ACC112 (cell line): ENCODE data around the gene PLAC8.
"Not testable (repeated sequence)": the region's sequence is repeated elsewhere in the genome, so short reads cannot be mapped to it uniquely, and the experiment has no call there.

ENCODE experiments used
- H2AFZ ChIP-seq: fragments of 200-600 bp; sonication (generic); one replicate; pipeline ENCODE4 v1.6.0; 2017; ENCODE audit warnings: antibody characterized with exemption, low read length; ENCODE audit not compliant: unreplicated experiment
- H3K27ac ChIP-seq: fragments of 200-600 bp; sonication (generic); 2 replicates; pipeline ENCODE4 v1.5.1; 2014; ENCODE audit warnings: low read depth, mild to moderate bottlenecking, antibody characterized with exemption, low read length, moderate library complexity
- H3K27me3 ChIP-seq: fragments of 200-600 bp; sonication (generic); 2 replicates; pipeline ENCODE4 v1.6.1; 2014; ENCODE audit warnings: mild to moderate bottlenecking, antibody characterized with exemption, low read length, moderate library complexity, mixed read lengths; ENCODE audit not compliant: insufficient read depth
- H3K36me3 ChIP-seq: fragments of 200-600 bp; sonication (generic); 2 replicates; pipeline ENCODE4 v1.6.1; 2016; ENCODE audit warnings: mild to moderate bottlenecking, antibody characterized with exemption, low read length, moderate library complexity, mixed read lengths; ENCODE audit not compliant: insufficient read depth
- H3K4me1 ChIP-seq: fragments of 200-600 bp; sonication (generic); one replicate; pipeline ENCODE4 v1.6.1; 2016; ENCODE audit warnings: low read length, mixed read lengths; ENCODE audit not compliant: insufficient read depth, unreplicated experiment, control insufficient read depth
- H3K4me3 ChIP-seq: fragments of 200-600 bp; sonication (generic); 2 replicates; pipeline ENCODE4 v1.5.1; 2014; ENCODE audit warnings: mild to moderate bottlenecking, low read depth, low read length
- H3K79me2 ChIP-seq: fragments of 200-600 bp; sonication (generic); one replicate; pipeline ENCODE4 v1.6.0; 2016; ENCODE audit warnings: low read length; ENCODE audit not compliant: control insufficient read depth, unreplicated experiment, insufficient read depth

The PLAC8 gene

DNA sequence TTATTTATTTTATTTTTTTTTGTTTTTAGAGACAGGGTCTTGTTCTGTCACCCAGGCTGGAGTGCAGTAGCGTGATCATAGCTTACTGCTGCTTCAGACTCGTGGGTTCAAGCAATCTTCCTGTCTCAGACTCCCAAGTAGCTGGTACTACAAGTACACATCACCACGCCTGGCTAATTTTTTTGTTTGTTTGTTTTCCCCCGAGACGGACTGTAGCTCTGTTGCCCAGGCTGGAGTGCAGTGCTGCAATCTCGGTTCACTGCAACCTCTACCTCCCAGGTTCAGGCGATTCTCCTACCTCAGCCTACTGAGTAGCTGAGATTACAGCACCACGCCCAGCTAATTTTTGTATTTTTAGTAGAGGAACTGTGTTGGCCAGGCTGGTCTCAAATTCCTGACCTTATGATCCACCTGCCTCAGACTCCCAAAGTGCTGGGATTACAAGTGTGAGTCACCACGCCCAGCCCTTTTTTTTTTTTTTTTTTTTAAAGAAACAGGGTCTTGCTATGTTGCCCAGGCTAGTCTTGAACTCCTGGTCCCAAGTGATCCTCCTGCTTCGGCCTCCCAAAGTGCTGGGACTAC lies 47.4 kb downstream of the PLAC8 start:
- H3K4me1 ChIP-seq: peaks cover 12% of the 10 kb centered on the region
- no peak overlapping the region for H2AFZ ChIP-seq
- peaks cover 4% of the 10 kb centered on the region; the same call in 1 of the 2 replicates for H3K36me3 ChIP-seq
- no peaks in the 10 kb centered on the region for H3K79me2 ChIP-seq
- H3K27ac ChIP-seq: no peak overlapping the region
- H3K27me3 ChIP-seq: no peaks in the 10 kb centered on the region
- no peak overlapping the region for H3K4me3 ChIP-seq

GRCh38 chr4:83065266-83065665 lies 49.3 kb downstream of the PLAC8 start:
- Histone ChIP-seq H3K79me2 (no peaks in the 10 kb centered on the region), H3K27me3 (no peaks in the 10 kb centered on the region), H2AFZ (no peak overlapping the region), H3K4me1 (peaks cover 3% of the 10 kb centered on the region), H3K4me3 (no peak overlapping the region), H3K27ac (no peak overlapping the region), H3K36me3 (peaks cover 8% of the 10 kb centered on the region; the same call in 1 of the 2 replicates)

DNA sequence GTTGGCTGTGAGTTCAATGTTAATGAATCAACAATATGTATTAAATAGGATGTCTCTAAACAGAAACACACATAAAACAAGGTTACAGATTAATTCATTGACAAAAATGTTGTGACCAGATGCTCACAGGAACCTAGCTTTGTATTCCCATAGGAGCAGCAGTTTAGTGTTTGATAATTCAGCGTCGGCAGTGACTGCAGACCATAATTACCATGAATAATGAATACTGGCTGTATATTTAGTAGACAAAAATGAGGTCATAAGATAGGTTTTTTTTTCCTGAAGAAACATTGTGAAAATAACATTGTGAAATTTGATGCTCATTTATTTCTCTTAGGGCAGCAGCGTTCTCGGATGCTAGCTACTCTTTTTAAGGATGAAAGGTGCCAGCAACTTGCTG lies 51.8 kb downstream of the PLAC8 start:
- H3K36me3 ChIP-seq: peaks cover 12% of the 10 kb centered on the region; the same call in 1 of the 2 replicates
- no peaks in the 10 kb centered on the region for H3K79me2 ChIP-seq
- no peak overlapping the region for H2AFZ ChIP-seq
- H3K4me3 ChIP-seq: no peak overlapping the region
- H3K4me1 ChIP-seq: peaks cover 3% of the 10 kb centered on the region
- H3K27ac ChIP-seq: no peak overlapping the region
- no peaks in the 10 kb centered on the region for H3K27me3 ChIP-seq

GRCh38 chr4:83054928-83055327 lies 59.6 kb downstream of the PLAC8 start:
- Histone ChIP-seq H3K4me1 (no peaks in the 10 kb centered on the region), H2AFZ (no peak overlapping the region), H3K79me2 (no peaks in the 10 kb centered on the region), H3K36me3 (peaks cover 4% of the 10 kb centered on the region; the same call in 1 of the 2 replicates), H3K4me3 (no peak overlapping the region), H3K27me3 (no peaks in the 10 kb centered on the region), H3K27ac (no peak overlapping the region)

DNA sequence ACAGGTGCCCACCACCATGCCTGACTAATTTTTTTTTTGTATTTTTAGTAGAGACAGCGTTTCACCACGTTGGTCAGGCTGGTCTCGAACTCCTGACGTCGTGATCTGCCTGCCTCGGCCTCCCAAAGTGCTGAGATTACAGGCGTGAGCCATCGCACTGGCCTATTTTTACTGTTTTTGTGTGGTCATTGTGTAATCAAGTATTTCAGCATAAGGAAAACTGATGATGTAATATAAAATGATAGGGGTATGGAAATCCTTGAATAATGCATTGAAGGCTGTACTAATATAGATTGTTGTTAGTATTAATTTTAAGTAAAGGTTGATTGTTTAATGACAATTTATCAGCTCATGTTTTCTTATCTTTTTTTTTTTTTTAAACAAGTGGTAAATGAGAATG lies 65.7 kb downstream of the PLAC8 start:
- not testable (repeated sequence) for H3K27ac ChIP-seq, H2AFZ ChIP-seq, H3K27me3 ChIP-seq, H3K36me3 ChIP-seq, H3K4me1 ChIP-seq, H3K4me3 ChIP-seq
- H3K79me2 ChIP-seq: peaks cover 13% of the 10 kb centered on the region

DNA sequence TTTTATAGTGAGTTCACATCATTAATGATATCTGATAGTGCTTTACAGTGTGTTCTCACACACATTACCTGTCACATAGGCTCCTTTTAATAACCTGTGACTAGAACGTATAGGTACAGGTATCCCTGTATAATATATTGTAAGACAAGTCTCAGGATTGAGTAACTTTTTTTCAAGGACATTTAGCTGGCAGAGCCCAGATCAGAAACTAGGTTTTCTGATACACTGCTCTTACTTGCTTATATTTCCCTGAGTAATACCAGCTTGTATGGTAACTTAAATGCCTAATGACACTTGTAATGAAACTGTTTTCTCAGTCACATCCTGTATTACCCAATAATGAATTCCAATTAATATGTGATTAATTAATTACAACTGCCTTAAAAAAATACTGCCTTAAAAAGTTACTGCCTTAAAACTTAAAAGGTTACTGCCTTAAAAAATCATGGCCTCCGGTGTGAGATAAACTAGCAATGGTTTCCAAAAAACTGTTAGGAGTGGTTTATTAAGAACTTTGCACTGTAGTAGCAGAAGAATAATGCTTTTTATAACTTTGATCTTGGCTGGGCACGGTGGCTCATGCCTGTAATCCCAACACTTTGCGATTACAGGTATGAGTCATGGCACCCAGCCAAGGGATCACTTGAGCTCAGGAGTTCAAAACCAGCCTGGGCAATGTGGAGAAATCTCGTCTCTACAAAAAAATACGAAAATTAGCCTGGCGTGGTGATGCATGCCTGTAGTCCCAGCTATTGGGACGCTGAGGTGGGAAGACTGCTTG lies 67.6 kb downstream of the PLAC8 start:
- Histone ChIP-seq H3K4me1 (no peaks in the 10 kb centered on the region), H3K79me2 (peaks cover 19% of the 10 kb centered on the region), H3K4me3 (no peak overlapping the region), H3K36me3 (no peaks in the 10 kb centered on the region), H2AFZ (no peak overlapping the region), H3K27ac (no peak overlapping the region), H3K27me3 (no peaks in the 10 kb centered on the region)

- no peak overlapping the region for H3K4me3 ChIP-seq
- peaks cover 42% of the 10 kb centered on the region for H3K79me2 ChIP-seq
- peak overlapping the region; percentile 43; the same call in 1 of the 2 replicates for H3K27ac ChIP-seq
- H3K27me3 ChIP-seq: no peaks in the 10 kb centered on the region
- no peaks in the 10 kb centered on the region for H3K36me3 ChIP-seq
- no peak overlapping the region for H2AFZ ChIP-seq
- no peaks in the 10 kb centered on the region for H3K4me1 ChIP-seq
Observed at GRCh38 chr4:83043801-83044407, 70.6 kb downstream of the PLAC8 start.

DNA sequence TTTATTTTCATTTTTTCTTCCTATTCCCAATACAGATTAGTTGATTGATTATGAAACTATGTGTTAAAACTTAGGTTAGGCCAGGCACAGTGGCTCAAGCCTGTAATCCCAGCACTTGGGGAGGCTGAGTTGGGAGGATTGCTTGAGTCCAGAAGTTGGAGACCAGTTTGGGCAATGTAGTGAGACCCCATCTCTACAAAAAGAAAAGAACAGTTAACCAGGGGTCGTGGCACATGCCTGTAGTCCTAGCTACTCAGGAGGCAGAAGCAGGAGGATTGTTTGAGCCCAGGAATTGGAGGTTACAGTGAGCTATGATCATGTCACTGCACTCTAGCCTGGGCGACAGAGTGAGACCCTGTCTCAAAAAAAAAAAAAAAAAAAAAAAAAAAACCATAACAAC lies 71.4 kb downstream of the PLAC8 start:
- H3K79me2 ChIP-seq: peaks cover 49% of the 10 kb centered on the region
- H3K4me1 ChIP-seq: not testable (repeated sequence)

DNA sequence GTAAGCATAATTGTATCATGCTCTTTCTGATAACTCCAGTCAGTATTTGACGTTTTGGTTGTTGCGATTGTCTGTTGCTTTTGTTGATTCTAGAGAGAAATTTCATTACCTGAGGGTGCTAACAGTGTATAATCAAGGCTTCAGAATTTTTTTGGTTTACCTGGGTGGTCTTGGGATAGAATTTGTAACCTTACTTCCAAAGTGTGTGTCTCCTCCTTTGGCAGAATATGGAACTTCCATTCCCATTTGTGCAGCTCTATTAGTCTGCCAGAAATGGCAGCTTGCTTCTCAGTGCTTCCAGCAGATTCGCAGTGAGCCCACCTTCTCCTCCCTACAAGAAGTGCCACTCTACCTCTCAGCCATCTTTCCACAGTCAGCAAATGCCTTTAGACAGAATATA lies 74.3 kb downstream of the PLAC8 start:
- Histone ChIP-seq H3K27me3 (no peaks in the 10 kb centered on the region), H2AFZ (no peak overlapping the region), H3K4me3 (no peak overlapping the region), H3K79me2 (peaks cover 70% of the 10 kb centered on the region), H3K27ac (no peak overlapping the region), H3K4me1 (peaks cover 17% of the 10 kb centered on the region), H3K36me3 (no peaks in the 10 kb centered on the region)

More for the DNA sequence above, 71.4 kb downstream of the PLAC8 start:
- not testable (repeated sequence) for H3K27ac ChIP-seq, H3K4me3 ChIP-seq, H3K36me3 ChIP-seq, H2AFZ ChIP-seq, H3K27me3 ChIP-seq
